ENCODE results near the gene BOD1L1. TPM values are rescaled to one million over a fixed set of nuclear protein-coding genes. Genes with fewer than 3 reads are reported as not detected.

Gene BOD1L1
- total RNA-seq, 2 donors from 2014 or later: 16.2 to 20.0 TPM

GRCh38 chr4:13633671-13634070 lies 6.1 kb upstream of the BOD1L1 start:
- Histone ChIP-seq H3K9me3 (no peaks in the 10 kb centered on the region), H3K27ac (no peak overlapping the region), H3K27me3 (no peaks in the 10 kb centered on the region), H3K4me3 (no peak overlapping the region), H3K4me1 (no peaks in the 10 kb centered on the region), H3K36me3 (no peaks in the 10 kb centered on the region)
- no peak for TF ChIP-seq CTCF (IDR thresholded peaks at IDR 0.05)
- no peak for DNase-seq (ENCODE audit: low spot score)

GRCh38 chr4:13627178-13627605 lies 333 bp downstream of the BOD1L1 start:
- DNase-seq (ENCODE audit: low spot score): no peak
- peak overlapping the region; percentile 94 to 96 for H3K27ac ChIP-seq
- H3K4me3 ChIP-seq: peak overlapping the region; percentile 58 to 89
- no peaks in the 10 kb centered on the region for H3K27me3 ChIP-seq
- peaks cover 0 to 22% of the 10 kb centered on the region in 2 donors for H3K4me1 ChIP-seq
- no peak for TF ChIP-seq CTCF (IDR thresholded peaks at IDR 0.05)
- H3K36me3 ChIP-seq: no peaks in the 10 kb centered on the region
- H3K9me3 ChIP-seq: no peaks in the 10 kb centered on the region

GRCh38 chr4:13626492-13627177 lies 890 bp downstream of the BOD1L1 start:
- Histone ChIP-seq H3K4me3 (peak overlapping the region; percentile 58 to 89), H3K27ac (peak overlapping the region in 1 of 2 donors; percentile 67), H3K27me3 (no peaks in the 10 kb centered on the region), H3K4me1 (peaks cover 0 to 22% of the 10 kb centered on the region in 2 donors), H3K9me3 (no peaks in the 10 kb centered on the region), H3K36me3 (no peaks in the 10 kb centered on the region)
- DNase-seq (ENCODE audit: low spot score): no peak
- TF ChIP-seq CTCF (IDR thresholded peaks at IDR 0.05): no peak

- peaks cover 43% of the 10 kb centered on the region for H3K36me3 ChIP-seq
- no peaks in the 10 kb centered on the region for H3K4me1 ChIP-seq
- H3K9me3 ChIP-seq: no peaks in the 10 kb centered on the region
- no peak for DNase-seq (ENCODE audit: low spot score)
- no peaks in the 10 kb centered on the region for H3K27me3 ChIP-seq
- TF ChIP-seq CTCF (IDR thresholded peaks at IDR 0.05): no peak
- no peak overlapping the region for H3K4me3 ChIP-seq
- no peak overlapping the region for H3K27ac ChIP-seq
Observed at GRCh38 chr4:13618212-13618806, 9.2 kb downstream of the BOD1L1 start.

GRCh38 chr4:13617801-13618200 lies 9.7 kb downstream of the BOD1L1 start:
- H3K4me3 ChIP-seq: no peak overlapping the region
- peaks cover 48% of the 10 kb centered on the region for H3K36me3 ChIP-seq
- no peak for TF ChIP-seq CTCF (IDR thresholded peaks at IDR 0.05)
- no peaks in the 10 kb centered on the region for H3K9me3 ChIP-seq
- no peak for DNase-seq (ENCODE audit: low spot score)
- no peak overlapping the region for H3K27ac ChIP-seq
- H3K27me3 ChIP-seq: no peaks in the 10 kb centered on the region
- H3K4me1 ChIP-seq: no peaks in the 10 kb centered on the region

Measured in right atrium auricular region (tissue), 2 donors.